ENCODE data around the gene PTPRG. TPM values are rescaled to one million over a fixed set of nuclear protein-coding genes. Genes with fewer than 3 reads are reported as not detected.

Gene PTPRG
- polyA plus RNA-seq, 3 donors: not detected

GRCh38 chr3:61894988-61895935 lies 333.9 kb downstream of the PTPRG start:
- no peak overlapping the region for H3K27ac ChIP-seq (ENCODE audit: low read depth in 1 of 2, low read length in 2 of 2)
- H3K4me3 Mint-ChIP-seq: no peak overlapping the region
- WGBS (ENCODE audit: insufficient coverage): 25% methylated on average over 5 of the region's 7 CpGs
- no peaks in the 10 kb centered on the region for H4K20me1 ChIP-seq (ENCODE audit: insufficient read depth, low read length)
- no peak overlapping the region for H2AFZ ChIP-seq (ENCODE audit: insufficient read depth, low read depth, low read length, poor library complexity, severe bottlenecking)
- no peak overlapping the region for H3K9ac ChIP-seq (ENCODE audit: insufficient read depth, low read length, poor library complexity, severe bottlenecking)
- H3K9me3 ChIP-seq (replicated peaks in 1 of 2; ENCODE audit: control insufficient read depth in 1 of 2, insufficient read depth in 1 of 2, low read length in 2 of 2): no peaks in the 10 kb centered on the region
- H3K36me3 Mint-ChIP-seq: no peaks in the 10 kb centered on the region
- no peak overlapping the region for H3K4me3 ChIP-seq (replicated peaks in 1 of 3; ENCODE audit: low read depth in 2 of 3, low read length in 3 of 3)
- H3K4me2 ChIP-seq (replicated peaks; ENCODE audit: extremely low read depth, low read length, poor library complexity, severe bottlenecking): no peak overlapping the region
- no peaks in the 10 kb centered on the region for H3K27me3 Mint-ChIP-seq (ENCODE audit: low read depth in 3 of 3)
- H3K4me1 Mint-ChIP-seq: no peaks in the 10 kb centered on the region
- no peaks in the 10 kb centered on the region for H3K27me3 ChIP-seq (ENCODE audit: control insufficient read depth in 2 of 2, insufficient read depth in 2 of 2, low read length in 2 of 2)
- peak overlapping the region in 1 of 7 donors; percentile 27 for H3K27ac Mint-ChIP-seq
- H3K36me3 ChIP-seq (replicated peaks in 1 of 2; ENCODE audit: control insufficient read depth in 1 of 2, insufficient read depth in 2 of 2, low read length in 2 of 2): no peaks in the 10 kb centered on the region
- intact Hi-C loops (cut with micrococcal nuclease): no loop called here
- no peaks in the 10 kb centered on the region for H3K79me2 ChIP-seq (ENCODE audit: insufficient read depth, low read length)
- peak in 1 of 3 donors; percentile 20 for DNase-seq
- H3K9me3 Mint-ChIP-seq: no peaks in the 10 kb centered on the region
- no peaks in the 10 kb centered on the region for H3K4me1 ChIP-seq (ENCODE audit: control insufficient read depth in 1 of 2, insufficient read depth in 2 of 2, low read length in 2 of 2)
- TF ChIP-seq, protein P1, sequence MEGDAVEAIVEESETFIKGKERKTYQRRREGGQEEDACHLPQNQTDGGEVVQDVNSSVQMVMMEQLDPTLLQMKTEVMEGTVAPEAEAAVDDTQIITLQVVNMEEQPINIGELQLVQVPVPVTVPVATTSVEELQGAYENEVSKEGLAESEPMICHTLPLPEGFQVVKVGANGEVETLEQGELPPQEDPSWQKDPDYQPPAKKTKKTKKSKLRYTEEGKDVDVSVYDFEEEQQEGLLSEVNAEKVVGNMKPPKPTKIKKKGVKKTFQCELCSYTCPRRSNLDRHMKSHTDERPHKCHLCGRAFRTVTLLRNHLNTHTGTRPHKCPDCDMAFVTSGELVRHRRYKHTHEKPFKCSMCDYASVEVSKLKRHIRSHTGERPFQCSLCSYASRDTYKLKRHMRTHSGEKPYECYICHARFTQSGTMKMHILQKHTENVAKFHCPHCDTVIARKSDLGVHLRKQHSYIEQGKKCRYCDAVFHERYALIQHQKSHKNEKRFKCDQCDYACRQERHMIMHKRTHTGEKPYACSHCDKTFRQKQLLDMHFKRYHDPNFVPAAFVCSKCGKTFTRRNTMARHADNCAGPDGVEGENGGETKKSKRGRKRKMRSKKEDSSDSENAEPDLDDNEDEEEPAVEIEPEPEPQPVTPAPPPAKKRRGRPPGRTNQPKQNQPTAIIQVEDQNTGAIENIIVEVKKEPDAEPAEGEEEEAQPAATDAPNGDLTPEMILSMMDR (IDR thresholded peaks at IDR 0.05): no peak

GRCh38 chr3:61896251-61896650 lies 334.9 kb downstream of the PTPRG start:
- Histone ChIP-seq H3K9ac (ENCODE audit: insufficient read depth, low read length, poor library complexity, severe bottlenecking) (no peak overlapping the region), H3K9me3 (replicated peaks in 1 of 2; ENCODE audit: control insufficient read depth in 1 of 2, insufficient read depth in 1 of 2, low read length in 2 of 2) (no peaks in the 10 kb centered on the region), H3K27me3 (ENCODE audit: control insufficient read depth in 2 of 2, insufficient read depth in 2 of 2, low read length in 2 of 2) (no peaks in the 10 kb centered on the region), H3K4me2 (replicated peaks; ENCODE audit: extremely low read depth, low read length, poor library complexity, severe bottlenecking) (no peak overlapping the region), H3K4me1 (ENCODE audit: control insufficient read depth in 1 of 2, insufficient read depth in 2 of 2, low read length in 2 of 2) (no peaks in the 10 kb centered on the region), H4K20me1 (ENCODE audit: insufficient read depth, low read length) (no peaks in the 10 kb centered on the region), H3K36me3 (replicated peaks in 1 of 2; ENCODE audit: control insufficient read depth in 1 of 2, insufficient read depth in 2 of 2, low read length in 2 of 2) (no peaks in the 10 kb centered on the region), H2AFZ (ENCODE audit: insufficient read depth, low read depth, low read length, poor library complexity, severe bottlenecking) (no peak overlapping the region), H3K27ac (ENCODE audit: low read depth in 1 of 2, low read length in 2 of 2) (no peak overlapping the region), H3K79me2 (ENCODE audit: insufficient read depth, low read length) (no peaks in the 10 kb centered on the region), H3K4me3 (replicated peaks in 1 of 3; ENCODE audit: low read depth in 2 of 3, low read length in 3 of 3) (no peak overlapping the region)
- no peaks in the 10 kb centered on the region for H3K4me1 Mint-ChIP-seq
- H3K36me3 Mint-ChIP-seq: no peaks in the 10 kb centered on the region
- no CpG with 5 or more reads among the region's 2 CpGs for WGBS (ENCODE audit: insufficient coverage)
- no peaks in the 10 kb centered on the region for H3K27me3 Mint-ChIP-seq (ENCODE audit: low read depth in 3 of 3)
- TF ChIP-seq, protein P1 (IDR thresholded peaks at IDR 0.05): no peak
- no peak overlapping the region for H3K4me3 Mint-ChIP-seq
- intact Hi-C loops (cut with micrococcal nuclease): no loop called here
- no peak for DNase-seq
- no peaks in the 10 kb centered on the region for H3K9me3 Mint-ChIP-seq
- no peak overlapping the region for H3K27ac Mint-ChIP-seq
